Tibial nerve (tissue), 4 donors: ENCODE results near the gene ERC2. TPM values are rescaled to one million over a fixed set of nuclear protein-coding genes. Genes with fewer than 3 reads are reported as not detected.

ENCODE experiments used
- DNase-seq, 2 donors: peaks; one replicate each; pipeline ENCODE4 v3.0.0-alpha.2; 2019; ENCODE audit warnings: low spot score in 2 of 2
- H3K27ac ChIP-seq, 4 donors: fragments of 200-600 bp; sonication (generic) in 3 of 4; one replicate each; pipeline ENCODE4 v1.5.1; 2017 to 2019; ENCODE audit warnings: mild to moderate bottlenecking in 1 of 4
- H3K27me3 ChIP-seq, 2 donors: fragments of 200-600 bp; sonication (generic) in 1 of 2; one replicate each; pipeline versions ENCODE4 v1.5.1 to v1.6.0; 2017 to 2019
- H3K36me3 ChIP-seq, 3 donors: fragments of 200-600 bp; sonication (generic); one replicate each; pipeline ENCODE4 v1.5.1; 2018 to 2019
- H3K4me1 ChIP-seq, 4 donors: fragments of 200-600 bp; sonication (generic) in 3 of 4; one replicate each; pipeline ENCODE4 v1.5.1; 2017 to 2019
- H3K4me3 ChIP-seq, 4 donors: fragments of 200-600 bp; sonication (generic) in 3 of 4; one replicate each; pipeline ENCODE4 v1.5.1; 2017 to 2019; ENCODE audit warnings: mild to moderate bottlenecking in 1 of 4, moderate library complexity in 1 of 4
- H3K9me3 ChIP-seq, 4 donors: fragments of 200-600 bp; sonication (generic) in 3 of 4; one replicate each; pipeline ENCODE4 v1.5.1; 2017 to 2019
- CTCF ChIP-seq, 5 experiments: fragments of 200-600 bp in 3 of 5; fragments of 450-650 bp in 2 of 5; sonication (generic) in 3 of 5; IDR thresholded peaks; one replicate each; pipeline ENCODE4 v1.5.1; 2016 to 2019; ENCODE audit warnings: antibody characterized with exemption in 5 of 5, mild to moderate bottlenecking in 3 of 5, moderate library complexity in 2 of 5
- EP300 ChIP-seq, 2 donors: sonication (generic); formaldehyde crosslinking; IDR thresholded peaks; one replicate each; pipeline ENCODE4 v1.6.1; 2017; ENCODE audit warnings: antibody characterized with exemption in 2 of 2, mild to moderate bottlenecking in 1 of 2
- POLR2A ChIP-seq, 2 donors: fragments of 450-650 bp; IDR thresholded peaks; one replicate each; pipeline ENCODE4 v1.6.1; 2017; ENCODE audit warnings: antibody characterized with exemption in 2 of 2, mild to moderate bottlenecking in 2 of 2, moderate library complexity in 2 of 2
- WGBS, 2 donors: methylation state at CpG; one replicate each; pipeline ENCODE4 v1.1.5; 2018; 5-methylcytosine and 5-hydroxymethylcytosine counted together
- total RNA-seq, 4 donors: library from RNA; depleted of rRNA; stranded (reverse); fragments of >200 nt; gene quantifications; one replicate each; pipeline ENCODE4 v1.1.0, GENCODE V29; 2016

The ERC2 gene
- total RNA-seq, 4 donors from 2014 or later, result 0.84 to 0.98 (median 0.90) TPM; not detected in 1

- H3K36me3 ChIP-seq, result no peaks in the 10 kb centered on the region
These were observed 220.2 kb downstream of the ERC2 start for GRCh38 chr3:56248021-56248420.

GRCh38 chr3:56238299-56238698, 230.0 kb downstream of the ERC2 start:
- Histone ChIP-seq H3K4me3 (no peak overlapping the region), H3K27me3 (no peaks in the 10 kb centered on the region), H3K36me3 (no peaks in the 10 kb centered on the region), H3K4me1 (no peaks in the 10 kb centered on the region), H3K9me3 (no peaks in the 10 kb centered on the region), H3K27ac (no peak overlapping the region)
- no peak for DNase-seq
- WGBS, 2 donors, result 82 to 83% methylated on average over 2 of the region's 2 CpGs
- TF ChIP-seq EP300 (IDR thresholded peaks at IDR 0.05) (no peak), CTCF (IDR thresholded peaks at IDR 0.05) (no peak), POLR2A (IDR thresholded peaks at IDR 0.05) (no peak)

More at GRCh38 chr3:56248021-56248420, 220.2 kb downstream of the ERC2 start:
- Histone ChIP-seq H3K9me3 (no peaks in the 10 kb centered on the region), H3K27ac (no peak overlapping the region), H3K4me1 (no peaks in the 10 kb centered on the region), H3K27me3 (no peaks in the 10 kb centered on the region), H3K4me3 (no peak overlapping the region)
- WGBS, 2 donors, result 90 to 92% methylated on average over 4 of the region's 4 CpGs
- DNase-seq, result no peak
- TF ChIP-seq POLR2A (IDR thresholded peaks at IDR 0.05), result no peak
- no peak for TF ChIP-seq EP300 (IDR thresholded peaks at IDR 0.05)

GRCh38 chr3:56233742-56234141, 234.5 kb downstream of the ERC2 start:
- Histone ChIP-seq H3K36me3 (no peaks in the 10 kb centered on the region), H3K4me3 (no peak overlapping the region), H3K4me1 (no peaks in the 10 kb centered on the region), H3K27ac (no peak overlapping the region), H3K27me3 (no peaks in the 10 kb centered on the region), H3K9me3 (no peaks in the 10 kb centered on the region)
- 84 to 90% methylated on average over 3 of the region's 3 CpGs for WGBS, 2 donors
- TF ChIP-seq POLR2A (IDR thresholded peaks at IDR 0.05) (no peak), EP300 (IDR thresholded peaks at IDR 0.05) (no peak), CTCF (IDR thresholded peaks at IDR 0.05) (no peak)
- DNase-seq, result no peak

- DNase-seq, result no peak
- no peak overlapping the region for H3K4me3 ChIP-seq
- H3K4me1 ChIP-seq, result no peaks in the 10 kb centered on the region
- H3K27ac ChIP-seq, result no peak overlapping the region
- no peaks in the 10 kb centered on the region for H3K27me3 ChIP-seq
- WGBS, 2 donors, result 30 to 93% methylated on average over 1 of the region's 1 CpG
- no peak for TF ChIP-seq CTCF (IDR thresholded peaks at IDR 0.05)
- no peak for TF ChIP-seq EP300 (IDR thresholded peaks at IDR 0.05)
- no peak for TF ChIP-seq POLR2A (IDR thresholded peaks at IDR 0.05)
- H3K36me3 ChIP-seq, result no peaks in the 10 kb centered on the region
- no peaks in the 10 kb centered on the region for H3K9me3 ChIP-seq
These were observed 239.0 kb downstream of the ERC2 start for GRCh38 chr3:56229311-56229710.

GRCh38 chr3:56222866-56223265, 245.4 kb downstream of the ERC2 start:
- H3K4me1 ChIP-seq, result no peaks in the 10 kb centered on the region
- no peak for TF ChIP-seq EP300 (IDR thresholded peaks at IDR 0.05)
- TF ChIP-seq CTCF (IDR thresholded peaks at IDR 0.05), result no peak
- TF ChIP-seq POLR2A (IDR thresholded peaks at IDR 0.05), result no peak
- H3K27ac ChIP-seq, result no peak overlapping the region
- no peaks in the 10 kb centered on the region for H3K27me3 ChIP-seq
- WGBS, 2 donors, result 58 to 85% methylated on average over 2 of the region's 2 CpGs
- H3K36me3 ChIP-seq, result no peaks in the 10 kb centered on the region
- no peak for DNase-seq
- H3K4me3 ChIP-seq, result no peak overlapping the region
- H3K9me3 ChIP-seq, result no peaks in the 10 kb centered on the region
